Measurements from ENCODE around the gene SEC22C. TPM values are rescaled to one million over a fixed set of nuclear protein-coding genes. Genes with fewer than 3 reads are reported as not detected.
A peak's percentile ranks its signal among the peaks of the same experiment; 100 is the strongest.

SEC22C gene
- total and polyA plus RNA-seq, 5 donors, result 20.2 to 29.9 (median 27.0) TPM

DNA sequence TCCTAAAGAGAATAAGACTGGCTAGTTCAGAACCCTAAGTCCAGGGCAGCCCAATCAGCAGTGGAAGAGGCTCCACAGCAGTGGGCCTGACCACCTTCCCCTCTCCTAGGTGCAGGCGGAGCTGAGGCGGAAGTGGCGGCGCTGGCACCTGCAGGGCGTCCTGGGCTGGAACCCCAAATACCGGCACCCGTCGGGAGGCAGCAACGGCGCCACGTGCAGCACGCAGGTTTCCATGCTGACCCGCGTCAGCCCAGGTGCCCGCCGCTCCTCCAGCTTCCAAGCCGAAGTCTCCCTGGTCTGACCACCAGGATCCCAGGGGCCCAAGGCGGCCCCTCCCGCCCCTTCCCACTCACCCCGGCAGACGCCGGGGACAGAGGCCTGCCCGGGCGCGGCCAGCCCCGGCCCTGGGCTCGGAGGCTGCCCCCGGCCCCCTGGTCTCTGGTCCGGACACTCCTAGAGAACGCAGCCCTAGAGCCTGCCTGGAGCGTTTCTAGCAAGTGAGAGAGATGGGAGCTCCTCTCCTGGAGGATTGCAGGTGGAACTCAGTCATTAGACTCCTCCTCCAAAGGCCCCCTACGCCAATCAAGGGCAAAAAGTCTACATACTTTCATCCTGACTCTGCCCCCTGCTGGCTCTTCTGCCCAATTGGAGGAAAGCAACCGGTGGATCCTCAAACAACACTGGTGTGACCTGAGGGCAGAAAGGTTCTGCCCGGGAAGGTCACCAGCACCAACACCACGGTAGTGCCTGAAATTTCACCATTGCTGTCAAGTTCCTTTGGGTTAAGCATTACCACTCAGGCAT lies 45.6 kb downstream of the SEC22C start:
- no peaks in the 10 kb centered on the region for H3K9me3 ChIP-seq (ENCODE audit: control insufficient read depth, low read length)
- intact Hi-C loops (cut with DNase I), result loop anchor here in 3 of 4 donors (5.0 kb wide), 1 partner anchor 34 kb away; the partner anchor contains the start of gene VIPR1 (in 3 of the 3)
- H3K27me3 ChIP-seq (ENCODE audit: control insufficient read depth, insufficient read depth), result no peaks in the 10 kb centered on the region
- 84% methylated on average over 35 of the region's 35 CpGs for WGBS
- H3K27ac ChIP-seq (ENCODE audit: low read length), result no peak overlapping the region
- DNase-seq, result peak in 1 of 3 donors; percentile 68
- ATAC-seq, result no peak
- H3K4me3 ChIP-seq (ENCODE audit: low read length), result no peak overlapping the region
- no peaks in the 10 kb centered on the region for H3K4me1 ChIP-seq (ENCODE audit: control insufficient read depth, insufficient read depth, low read length)

DNA sequence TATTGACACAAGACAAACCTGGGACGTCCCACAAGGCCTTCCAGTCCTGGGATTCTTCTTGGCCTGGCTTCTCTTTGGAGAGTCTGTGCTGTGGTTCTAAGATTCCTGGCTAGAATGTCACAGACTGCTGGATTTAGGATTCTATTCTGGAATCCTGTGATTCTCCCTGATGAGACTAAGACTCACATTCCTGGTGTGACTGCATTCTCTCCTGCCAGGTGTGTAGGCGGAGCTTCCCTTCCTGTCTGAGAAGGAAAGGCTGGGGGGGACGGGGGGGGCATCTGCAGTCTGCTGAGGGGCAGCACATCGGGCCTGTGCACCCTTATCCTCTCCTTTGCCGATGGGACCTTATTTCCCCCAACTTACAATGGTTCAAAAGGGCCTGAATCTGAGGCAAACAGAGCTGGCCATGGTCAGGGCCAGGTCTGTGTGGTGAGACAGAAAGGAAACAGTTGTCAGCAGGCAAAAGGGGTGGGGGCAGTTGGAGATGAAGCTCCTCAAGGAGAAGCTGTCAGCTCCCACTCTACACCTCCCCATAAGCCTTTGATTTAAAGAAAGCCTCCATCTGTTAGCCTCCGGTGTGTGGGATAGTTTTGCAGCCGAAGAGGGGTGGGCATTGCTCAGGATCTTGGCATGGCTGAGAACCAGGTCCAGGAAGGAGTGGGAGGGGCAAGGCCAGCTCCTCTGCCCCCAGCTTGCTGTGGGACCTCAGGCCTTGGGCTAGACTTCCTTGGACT lies 48.4 kb downstream of the SEC22C start:
- Histone ChIP-seq H3K27me3 (ENCODE audit: control insufficient read depth, insufficient read depth) (no peaks in the 10 kb centered on the region), H3K27ac (ENCODE audit: low read length) (no peak overlapping the region), H3K4me1 (ENCODE audit: control insufficient read depth, insufficient read depth, low read length) (no peaks in the 10 kb centered on the region), H3K9me3 (ENCODE audit: control insufficient read depth, low read length) (no peaks in the 10 kb centered on the region), H3K4me3 (ENCODE audit: low read length) (no peak overlapping the region)
- intact Hi-C loops (cut with DNase I), result no loop called here
- ATAC-seq (no peak), DNase-seq (no peak)
- WGBS, result 60% methylated on average over 7 of the region's 7 CpGs

DNA sequence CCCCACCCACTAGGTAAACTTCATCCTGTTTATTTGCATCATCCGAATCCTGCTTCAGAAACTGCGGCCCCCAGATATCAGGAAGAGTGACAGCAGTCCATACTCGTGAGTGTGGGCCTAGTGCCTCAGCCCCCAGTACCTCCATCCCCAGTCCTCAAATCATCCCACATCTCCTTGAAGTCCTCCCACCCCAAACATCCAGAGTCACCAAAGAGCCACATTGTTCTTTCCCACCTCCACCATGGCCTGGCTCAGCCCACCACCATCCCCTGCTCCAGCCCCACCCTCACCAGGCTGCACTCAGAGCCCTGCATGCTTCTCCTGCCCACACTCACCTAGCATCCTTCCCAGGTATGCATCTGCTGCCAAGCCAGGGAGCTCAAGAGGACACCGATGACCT lies 49.5 kb downstream of the SEC22C start:
- ATAC-seq (no peak), DNase-seq (no peak)
- Histone ChIP-seq H3K27me3 (ENCODE audit: control insufficient read depth, insufficient read depth) (no peaks in the 10 kb centered on the region), H3K27ac (ENCODE audit: low read length) (no peak overlapping the region), H3K4me3 (ENCODE audit: low read length) (no peak overlapping the region), H3K9me3 (ENCODE audit: control insufficient read depth, low read length) (no peaks in the 10 kb centered on the region), H3K4me1 (ENCODE audit: control insufficient read depth, insufficient read depth, low read length) (no peaks in the 10 kb centered on the region)
- 96% methylated on average over 4 of the region's 4 CpGs for WGBS
- intact Hi-C loops (cut with DNase I), result no loop called here

DNA sequence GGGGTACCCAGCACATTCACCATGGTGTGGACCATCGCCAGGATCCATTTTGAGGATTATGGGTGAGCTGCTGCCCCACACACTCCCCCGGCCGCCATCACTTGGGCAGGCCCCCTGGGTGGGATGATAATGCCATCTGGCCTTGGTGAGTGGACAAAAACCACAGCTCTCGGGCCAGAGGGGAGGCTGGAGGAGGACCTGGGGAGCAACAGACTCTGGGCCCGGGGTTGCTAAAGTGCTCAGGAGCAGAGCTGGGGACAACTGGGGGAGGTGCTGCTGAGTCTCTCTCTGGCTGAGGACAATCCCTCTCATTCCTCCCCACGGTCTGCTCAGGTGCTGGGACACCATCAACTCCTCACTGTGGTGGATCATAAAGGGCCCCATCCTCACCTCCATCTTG lies 50.3 kb downstream of the SEC22C start:
- no peaks in the 10 kb centered on the region for H3K9me3 ChIP-seq (ENCODE audit: control insufficient read depth, low read length)
- no peaks in the 10 kb centered on the region for H3K4me1 ChIP-seq (ENCODE audit: control insufficient read depth, insufficient read depth, low read length)
- H3K27me3 ChIP-seq (ENCODE audit: control insufficient read depth, insufficient read depth), result no peaks in the 10 kb centered on the region
- no peak for DNase-seq
- no peak for ATAC-seq
- H3K4me3 ChIP-seq (ENCODE audit: low read length), result no peak overlapping the region
- H3K27ac ChIP-seq (ENCODE audit: low read length), result no peak overlapping the region
- WGBS, result 94% methylated on average over 6 of the region's 6 CpGs
- intact Hi-C loops (cut with DNase I), result no loop called here

DNA sequence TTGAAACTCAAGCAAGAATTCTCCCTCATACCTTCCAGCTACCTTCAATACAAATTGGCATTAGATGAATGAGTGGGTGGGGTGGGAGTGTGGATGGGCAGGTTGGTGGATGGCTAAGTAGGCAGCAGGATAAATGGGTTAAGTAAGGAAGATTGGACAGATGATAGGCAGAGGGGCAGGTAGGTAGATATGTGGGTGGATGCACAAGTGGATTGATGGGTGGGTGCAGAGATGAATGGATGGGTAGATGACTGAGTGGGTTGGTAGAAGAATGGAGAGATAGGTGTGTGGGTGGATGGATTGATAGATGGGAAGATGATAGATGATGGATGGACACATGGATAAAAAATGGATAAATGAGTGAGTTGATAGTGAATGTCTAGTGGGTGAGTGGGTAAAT lies 51.7 kb downstream of the SEC22C start:
- ATAC-seq, result no peak
- no peaks in the 10 kb centered on the region for H3K27me3 ChIP-seq (ENCODE audit: control insufficient read depth, insufficient read depth)
- no peak for DNase-seq
- H3K9me3 ChIP-seq (ENCODE audit: control insufficient read depth, low read length), result no peaks in the 10 kb centered on the region
- no peak overlapping the region for H3K27ac ChIP-seq (ENCODE audit: low read length)
- intact Hi-C loops (cut with DNase I), result no loop called here
- H3K4me1 ChIP-seq (ENCODE audit: control insufficient read depth, insufficient read depth, low read length), result no peaks in the 10 kb centered on the region
- H3K4me3 ChIP-seq (ENCODE audit: low read length), result no peak overlapping the region

DNA sequence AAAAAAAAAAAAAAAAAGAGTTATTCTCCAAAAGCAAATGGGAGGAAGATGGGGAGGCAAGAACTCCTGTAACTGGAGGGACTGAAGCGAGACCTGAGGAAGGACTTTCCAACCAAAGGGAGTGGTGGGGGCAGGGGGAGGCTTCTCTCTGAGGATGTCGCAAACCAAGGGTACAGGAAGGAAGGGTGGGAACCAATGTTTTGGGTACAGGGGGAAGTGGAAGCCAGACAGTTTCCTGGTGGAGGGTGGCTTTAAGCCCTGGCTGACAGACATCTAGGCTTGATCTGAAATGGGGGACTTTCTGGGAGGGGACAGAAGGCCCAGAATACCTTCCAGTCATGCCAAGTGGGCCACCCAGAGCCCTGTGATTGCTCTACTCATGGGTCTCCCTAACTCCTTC lies 52.3 kb downstream of the SEC22C start:
- ATAC-seq (peak; percentile 52 to 53), DNase-seq (no peak)
- Histone ChIP-seq H3K27ac (ENCODE audit: low read length) (no peak overlapping the region), H3K4me1 (ENCODE audit: control insufficient read depth, insufficient read depth, low read length) (no peaks in the 10 kb centered on the region), H3K9me3 (ENCODE audit: control insufficient read depth, low read length) (no peaks in the 10 kb centered on the region), H3K4me3 (ENCODE audit: low read length) (no peak overlapping the region), H3K27me3 (ENCODE audit: control insufficient read depth, insufficient read depth) (no peaks in the 10 kb centered on the region)
- intact Hi-C loops (cut with DNase I), result no loop called here
- WGBS, result 68% methylated on average over 2 of the region's 2 CpGs

DNA sequence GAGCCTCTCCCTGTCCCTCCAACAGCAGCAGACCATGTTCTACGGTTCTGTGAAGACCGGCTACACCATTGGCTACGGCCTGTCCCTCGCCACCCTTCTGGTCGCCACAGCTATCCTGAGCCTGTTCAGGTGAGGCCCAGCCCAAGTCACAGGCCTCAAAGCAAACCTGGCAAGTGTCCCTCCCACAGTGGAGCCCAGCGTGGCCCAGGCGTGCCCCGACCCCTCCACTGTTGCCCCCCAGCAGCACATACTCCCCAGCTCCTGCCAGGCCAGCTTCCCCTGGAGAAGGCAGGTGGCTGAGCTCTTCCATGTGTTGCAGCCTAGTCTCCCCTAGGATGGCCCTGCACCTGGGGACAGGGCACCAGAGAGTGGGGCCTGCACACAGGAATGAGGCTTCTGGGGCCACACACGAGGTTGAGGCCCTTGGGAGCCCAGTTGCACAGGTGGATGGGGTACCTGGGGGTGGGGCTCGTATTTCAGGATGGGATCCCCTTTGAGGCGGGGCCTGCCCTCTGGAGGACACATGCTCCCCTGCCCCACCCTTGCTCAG lies 54.3 kb downstream of the SEC22C start:
- H3K4me1 ChIP-seq (ENCODE audit: control insufficient read depth, insufficient read depth, low read length), result no peaks in the 10 kb centered on the region
- H3K27me3 ChIP-seq (ENCODE audit: control insufficient read depth, insufficient read depth), result no peaks in the 10 kb centered on the region
- DNase-seq (peak in 1 of 3 donors; percentile 40), ATAC-seq (no peak)
- intact Hi-C loops (cut with DNase I), result no loop called here
- whole genome bisulfite sequencing, result 92% methylated on average over 11 of the region's 11 CpGs
- no peak overlapping the region for H3K27ac ChIP-seq (ENCODE audit: low read length)
- H3K9me3 ChIP-seq (ENCODE audit: control insufficient read depth, low read length), result no peaks in the 10 kb centered on the region
- no peak overlapping the region for H3K4me3 ChIP-seq (ENCODE audit: low read length)

DNA sequence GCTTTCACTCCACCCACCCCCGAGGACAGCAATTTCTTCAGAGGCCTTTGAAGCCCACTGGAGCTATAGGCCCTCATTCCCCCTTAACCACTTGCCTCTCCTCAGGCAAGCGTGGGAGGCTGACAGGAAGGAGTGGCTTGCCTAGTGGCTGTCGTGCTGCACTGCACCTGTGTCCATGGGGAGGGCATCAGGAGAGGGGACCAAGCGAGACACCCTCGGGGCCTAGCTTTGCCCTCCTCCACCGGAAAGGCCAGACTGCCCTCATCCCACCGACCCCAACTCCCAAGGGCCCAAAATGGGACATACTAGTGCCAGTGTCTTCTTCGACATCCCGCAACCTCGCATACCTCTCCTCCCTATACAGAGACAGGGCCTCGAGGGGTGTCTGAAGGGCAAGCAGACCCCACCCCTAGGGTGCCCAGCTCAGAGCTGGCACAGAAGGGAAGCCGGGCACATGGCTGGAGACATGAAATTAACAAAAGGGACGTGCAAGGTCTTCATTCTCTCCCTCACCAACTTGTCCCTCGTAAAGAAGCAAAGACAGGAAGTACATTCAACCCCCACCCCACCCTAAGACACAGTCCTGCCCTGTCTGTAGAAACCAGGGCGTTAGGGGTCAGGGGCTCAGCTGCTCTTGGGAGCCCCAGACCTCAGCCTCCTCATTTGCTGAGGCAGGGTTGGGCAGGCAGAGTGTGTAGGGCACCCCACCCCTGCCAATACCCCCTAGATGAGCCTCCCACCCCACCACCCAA lies 55.0 kb downstream of the SEC22C start:
- intact Hi-C loops (cut with DNase I), result no loop called here
- H3K9me3 ChIP-seq (ENCODE audit: control insufficient read depth, low read length), result no peaks in the 10 kb centered on the region
- 74% methylated on average over 15 of the region's 15 CpGs for WGBS
- ATAC-seq (no peak), DNase-seq (peak in 1 of 3 donors; percentile 50)
- H3K4me1 ChIP-seq (ENCODE audit: control insufficient read depth, insufficient read depth, low read length), result no peaks in the 10 kb centered on the region
- no peak overlapping the region for H3K4me3 ChIP-seq (ENCODE audit: low read length)
- H3K27ac ChIP-seq (ENCODE audit: low read length), result no peak overlapping the region
- H3K27me3 ChIP-seq (ENCODE audit: control insufficient read depth, insufficient read depth), result no peaks in the 10 kb centered on the region

DNA sequence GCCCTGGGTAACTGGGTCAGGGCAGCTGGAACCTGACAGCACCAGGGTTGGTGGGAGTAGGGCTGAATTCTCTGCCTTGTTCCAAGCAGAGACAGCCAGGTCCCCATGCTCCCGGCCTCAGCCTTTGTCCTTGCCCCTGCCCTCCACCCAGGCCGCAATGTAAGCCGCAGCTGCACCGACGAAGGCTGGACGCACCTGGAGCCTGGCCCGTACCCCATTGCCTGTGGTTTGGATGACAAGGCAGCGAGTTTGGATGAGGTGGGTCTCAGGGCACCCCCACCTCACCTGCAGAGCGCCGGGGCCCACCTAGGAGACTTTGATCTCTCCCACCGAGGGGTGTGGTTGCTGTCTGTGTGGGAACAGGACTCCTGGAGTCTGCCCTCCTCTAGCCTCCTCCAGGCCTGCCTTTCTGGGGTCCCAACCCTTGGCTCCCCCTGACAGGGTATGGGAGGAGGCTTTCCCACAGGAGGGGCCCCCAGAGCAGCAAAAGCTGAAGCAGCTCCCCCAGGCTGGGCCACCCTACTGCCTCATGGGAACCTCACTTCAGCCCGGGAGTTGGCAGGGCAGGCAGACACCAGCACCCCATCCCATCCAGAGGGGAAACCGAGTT lies 55.9 kb downstream of the SEC22C start:
- Histone ChIP-seq H3K27me3 (ENCODE audit: control insufficient read depth, insufficient read depth) (no peaks in the 10 kb centered on the region), H3K4me1 (ENCODE audit: control insufficient read depth, insufficient read depth, low read length) (no peaks in the 10 kb centered on the region), H3K27ac (ENCODE audit: low read length) (no peak overlapping the region), H3K4me3 (ENCODE audit: low read length) (no peak overlapping the region), H3K9me3 (ENCODE audit: control insufficient read depth, low read length) (no peaks in the 10 kb centered on the region)
- intact Hi-C loops (cut with DNase I), result no loop called here
- ATAC-seq, result no peak
- DNase-seq, result peak in 1 of 3 donors; percentile 32
- WGBS, result 92% methylated on average over 13 of the region's 13 CpGs

DNA sequence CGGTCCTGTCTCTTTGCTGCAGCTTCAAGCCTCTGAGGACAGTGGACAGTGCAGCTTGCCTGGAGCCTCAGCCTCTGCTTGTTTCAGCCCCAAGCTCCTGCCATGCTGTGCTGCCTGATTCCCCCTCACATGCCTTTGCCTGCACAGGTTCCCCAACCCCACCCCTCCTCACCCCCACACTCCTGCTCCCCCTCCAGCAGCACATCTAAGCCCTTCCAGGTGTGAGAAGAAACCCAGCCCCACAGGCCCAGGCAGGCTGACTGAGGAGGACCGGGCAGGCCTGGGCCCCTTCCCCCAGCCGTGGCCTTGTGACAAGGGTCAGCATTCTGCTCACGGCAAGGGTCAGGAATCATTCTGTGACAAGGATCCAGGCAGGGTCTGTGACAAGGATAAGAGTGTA lies 56.6 kb downstream of the SEC22C start:
- H3K27me3 ChIP-seq (ENCODE audit: control insufficient read depth, insufficient read depth), result no peaks in the 10 kb centered on the region
- 83% methylated on average over 4 of the region's 4 CpGs for WGBS
- no peaks in the 10 kb centered on the region for H3K4me1 ChIP-seq (ENCODE audit: control insufficient read depth, insufficient read depth, low read length)
- ATAC-seq (no peak), DNase-seq (peak in 1 of 3 donors; percentile 42)
- no peak overlapping the region for H3K4me3 ChIP-seq (ENCODE audit: low read length)
- no peak overlapping the region for H3K27ac ChIP-seq (ENCODE audit: low read length)
- H3K9me3 ChIP-seq (ENCODE audit: control insufficient read depth, low read length), result no peaks in the 10 kb centered on the region
- intact Hi-C loops (cut with DNase I), result no loop called here

All from right cardiac atrium (tissue), 5 donors.